ENCODE measurements around the gene DYNC2H1. TPM values are rescaled to one million over a fixed set of nuclear protein-coding genes. Genes with fewer than 3 reads are reported as not detected.

The DYNC2H1 gene
- total RNA-seq, 1 experiment from 2014 or later: 7.7 TPM

GRCh38 chr11:103274025-103274424 is 164.8 kb downstream of the DYNC2H1 start:
- no peak for DNase-seq (ENCODE audit: low spot score)

GRCh38 chr11:103279821-103280220 is 170.6 kb downstream of the DYNC2H1 start:
- no peak for DNase-seq (ENCODE audit: low spot score)

- no peak for DNase-seq (ENCODE audit: low spot score)
Measured at GRCh38 chr11:103281301-103281700, 172.1 kb downstream of the DYNC2H1 start.

GRCh38 chr11:103284260-103284659 is 175.0 kb downstream of the DYNC2H1 start:
- no peak for DNase-seq (ENCODE audit: low spot score)

- no peak for DNase-seq (ENCODE audit: low spot score)
Measured at GRCh38 chr11:103294516-103294915, 185.3 kb downstream of the DYNC2H1 start.

- DNase-seq (ENCODE audit: low spot score): no peak
Measured at GRCh38 chr11:103295704-103296103, 186.5 kb downstream of the DYNC2H1 start.

GRCh38 chr11:103297900-103298299 is 188.7 kb downstream of the DYNC2H1 start:
- DNase-seq (ENCODE audit: low spot score): no peak

- no peak for DNase-seq (ENCODE audit: low spot score)
Measured at GRCh38 chr11:103315248-103315647, 206.0 kb downstream of the DYNC2H1 start.

GRCh38 chr11:103317118-103317517 is 207.9 kb downstream of the DYNC2H1 start:
- no peak for DNase-seq (ENCODE audit: low spot score)

- no peak for DNase-seq (ENCODE audit: low spot score)
Measured at GRCh38 chr11:103322821-103323220, 213.6 kb downstream of the DYNC2H1 start.

- no peak for DNase-seq (ENCODE audit: low spot score)
Measured at GRCh38 chr11:103325686-103326069, 216.5 kb downstream of the DYNC2H1 start.

GRCh38 chr11:103326070-103326794 is 217.0 kb downstream of the DYNC2H1 start:
- DNase-seq (ENCODE audit: low spot score): peak; percentile 63

GRCh38 chr11:103327721-103328120 is 218.5 kb downstream of the DYNC2H1 start:
- no peak for DNase-seq (ENCODE audit: low spot score)

GRCh38 chr11:103332409-103332808 is 223.2 kb downstream of the DYNC2H1 start:
- DNase-seq (ENCODE audit: low spot score): no peak

GRCh38 chr11:103338621-103339484 is 229.6 kb downstream of the DYNC2H1 start:
- no peak for DNase-seq (ENCODE audit: low spot score)

- no peak for DNase-seq (ENCODE audit: low spot score)
Measured at GRCh38 chr11:103339485-103339857, 230.2 kb downstream of the DYNC2H1 start.

GRCh38 chr11:103340956-103341355 is 231.7 kb downstream of the DYNC2H1 start:
- DNase-seq (ENCODE audit: low spot score): no peak

- no peak for DNase-seq (ENCODE audit: low spot score)
Measured at GRCh38 chr11:103344886-103345285, 235.7 kb downstream of the DYNC2H1 start.

GRCh38 chr11:103349595-103349994 is 240.4 kb downstream of the DYNC2H1 start:
- no peak for DNase-seq (ENCODE audit: low spot score)

- no peak for DNase-seq (ENCODE audit: low spot score)
Measured at GRCh38 chr11:103354656-103355055, 245.4 kb downstream of the DYNC2H1 start.

GRCh38 chr11:103358251-103358650 is 249.0 kb downstream of the DYNC2H1 start:
- no peak for DNase-seq (ENCODE audit: low spot score)

- DNase-seq (ENCODE audit: low spot score): no peak
Measured at GRCh38 chr11:103359216-103359615, 250.0 kb downstream of the DYNC2H1 start.

- no peak for DNase-seq (ENCODE audit: low spot score)
Measured at GRCh38 chr11:103364687-103365086, 255.5 kb downstream of the DYNC2H1 start.
